Activated T-helper 2 cell treated with anti-CD3 and anti-CD28 coated beads, Interferon-gamma antibody, Interleukin-2, Interleukin-4, amounts not matched to agents 10 μg/mL and 5 μg/mL and 100 μg/mL, durations not matched to agents 14 hours and 24 hours and 36 hours (primary cell): ENCODE results near the gene COBLL1. TPM values are rescaled to one million over a fixed set of nuclear protein-coding genes. Genes with fewer than 3 reads are reported as not detected.
"Not testable (repeated sequence)": the region's sequence is repeated elsewhere in the genome, so short reads cannot be mapped to it uniquely, and the experiment has no call there.

Source experiments
- DNase-seq: peaks from one replicate; pipeline ENCODE4 v3.0.0; 2021; ENCODE audit warnings: low spot score
- H3K27ac Mint-ChIP-seq: one replicate; pipeline ENCODE4 v1.8.0; 2021; ENCODE audit warnings: mixed read lengths
- H3K27me3 Mint-ChIP-seq: one replicate; pipeline ENCODE4 v1.8.0; 2021; ENCODE audit warnings: low read depth, mixed read lengths
- H3K36me3 Mint-ChIP-seq: one replicate; pipeline ENCODE4 v1.8.0; 2021; ENCODE audit warnings: low read depth, mixed read lengths
- H3K4me1 Mint-ChIP-seq: one replicate; pipeline ENCODE4 v1.8.0; 2021; ENCODE audit warnings: low read depth, mixed read lengths
- H3K4me3 Mint-ChIP-seq: one replicate; pipeline ENCODE4 v1.8.0; 2021; ENCODE audit warnings: low read depth, mild to moderate bottlenecking, moderate library complexity, mixed read lengths
- H3K9me3 Mint-ChIP-seq: one replicate; pipeline ENCODE4 v1.8.0; 2021; ENCODE audit warnings: mixed read lengths
- intact Hi-C: fragments of 100-400 bp; cut with micrococcal nuclease; formaldehyde crosslinking; loops from one replicate; pipeline ENCODE4 v1.15.1; 2023
- total RNA-seq: library from RNA; stranded (reverse); gene quantifications from 2 replicates; pipeline ENCODE4 v1.2.3, GENCODE V29; 2022

Gene COBLL1
- total RNA-seq, 1 donor from 2014 or later = 0.14 TPM

DNA sequence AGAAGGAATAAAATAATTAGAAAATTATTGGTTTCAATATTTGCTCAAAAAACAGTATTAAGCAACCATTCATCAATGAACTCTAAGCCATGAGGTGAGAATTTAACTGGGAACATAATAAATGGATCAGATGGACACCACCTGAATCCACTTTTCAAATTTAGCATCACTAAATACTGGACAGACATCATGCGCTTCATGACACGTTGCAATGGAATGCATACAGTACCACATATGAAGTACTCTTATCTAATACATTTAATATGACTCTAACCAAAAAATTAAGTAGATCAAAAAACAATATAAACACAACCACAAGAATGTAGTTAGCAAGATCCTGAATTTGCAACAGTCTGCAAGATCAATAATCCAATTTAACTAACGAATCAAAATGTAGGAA, 76.6 kb downstream of the COBLL1 start:
- Mint-ChIP-seq H3K9me3 (no peaks in the 10 kb centered on the region), H3K36me3 (no peaks in the 10 kb centered on the region), H3K4me3 (no peak overlapping the region), H3K27ac (no peak overlapping the region), H3K27me3 (no peaks in the 10 kb centered on the region), H3K4me1 (peaks cover 5% of the 10 kb centered on the region)
- intact Hi-C loops = no loop called here
- DNase-seq = no peak

DNA sequence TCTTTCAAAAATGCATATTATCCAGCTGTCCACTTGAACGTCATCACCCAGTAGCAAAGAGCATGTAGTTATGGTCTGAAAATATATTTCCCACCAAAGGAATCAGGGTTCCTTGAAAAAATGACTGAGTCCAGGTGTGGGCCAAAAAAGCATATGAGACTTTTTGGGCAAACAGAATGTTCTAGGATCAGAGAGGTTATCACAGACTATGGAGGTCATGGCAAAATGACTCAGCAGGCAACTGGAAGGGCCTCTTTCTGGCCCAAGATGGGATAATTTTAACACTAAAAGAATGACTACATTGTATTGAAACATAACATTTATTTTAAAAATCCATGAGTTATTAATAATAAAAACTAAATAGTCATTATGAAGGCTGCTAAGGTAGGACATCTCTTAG, 77.1 kb downstream of the COBLL1 start:
- no peaks in the 10 kb centered on the region for H3K36me3 Mint-ChIP-seq
- no peaks in the 10 kb centered on the region for H3K9me3 Mint-ChIP-seq
- H3K4me3 Mint-ChIP-seq = no peak overlapping the region
- peaks cover 5% of the 10 kb centered on the region for H3K4me1 Mint-ChIP-seq
- no peak for DNase-seq
- intact Hi-C loops = no loop called here
- H3K27ac Mint-ChIP-seq = no peak overlapping the region
- no peaks in the 10 kb centered on the region for H3K27me3 Mint-ChIP-seq

DNA sequence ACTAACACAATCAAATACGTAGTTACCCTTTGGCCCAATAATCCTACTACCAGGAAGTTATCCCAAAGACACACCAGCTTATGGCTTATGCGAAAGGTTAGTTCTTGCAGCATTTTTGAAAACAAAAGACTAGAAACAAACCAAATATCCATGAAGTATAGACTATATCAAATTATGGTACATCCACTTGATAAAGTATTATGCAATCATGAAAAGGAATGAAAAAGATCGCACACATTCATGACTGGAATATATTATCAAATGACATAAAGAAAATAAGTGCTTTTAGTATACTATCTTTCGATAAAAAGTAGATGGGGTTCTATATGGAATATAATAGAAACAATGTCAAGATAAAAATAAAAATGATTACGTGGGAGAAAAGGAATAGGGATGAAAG, 78.2 kb downstream of the COBLL1 start:
- DNase-seq = no peak
- Mint-ChIP-seq H3K9me3 (no peaks in the 10 kb centered on the region), H3K4me3 (no peak overlapping the region), H3K27me3 (no peaks in the 10 kb centered on the region), H3K27ac (no peak overlapping the region), H3K36me3 (no peaks in the 10 kb centered on the region), H3K4me1 (peaks cover 5% of the 10 kb centered on the region)
- intact Hi-C loops = no loop called here

DNA sequence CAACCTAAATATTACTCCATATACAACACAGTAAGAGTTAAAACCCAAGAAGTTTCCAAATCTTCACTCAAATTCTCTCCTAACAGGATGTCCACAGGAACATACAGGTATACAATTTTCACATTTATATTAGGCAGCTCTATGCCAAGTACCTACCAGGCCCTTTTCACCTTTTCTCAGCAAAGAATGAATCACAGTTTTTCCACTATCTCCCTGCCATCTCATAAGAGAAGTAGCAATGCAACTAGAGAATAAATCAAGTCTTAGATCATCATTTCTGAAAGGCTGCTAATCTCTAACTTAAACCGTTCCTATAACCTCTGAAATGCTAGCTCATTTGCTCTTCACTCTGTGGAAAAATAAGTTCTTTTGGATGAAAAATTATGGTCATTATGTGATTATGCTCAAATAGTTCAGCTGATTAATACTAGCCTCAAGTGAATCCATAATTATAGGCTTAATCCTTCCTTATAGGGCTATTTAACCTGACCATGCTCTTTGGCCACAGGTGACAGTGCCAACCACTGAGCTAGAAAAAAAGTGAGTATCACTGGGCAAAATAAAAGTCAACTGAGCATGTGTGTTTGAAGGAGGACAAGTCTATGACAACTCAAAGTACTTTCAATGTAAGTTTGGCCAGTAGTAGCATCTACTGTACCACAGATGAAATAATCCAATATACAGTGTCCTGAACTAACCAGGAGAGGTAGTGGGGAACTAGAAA, 79.7 kb downstream of the COBLL1 start:
- Mint-ChIP-seq H3K9me3 (no peaks in the 10 kb centered on the region), H3K27ac (no peak overlapping the region), H3K4me1 (peaks cover 5% of the 10 kb centered on the region), H3K36me3 (no peaks in the 10 kb centered on the region), H3K27me3 (no peaks in the 10 kb centered on the region), H3K4me3 (no peak overlapping the region)
- DNase-seq = no peak
- intact Hi-C loops = no loop called here

DNA sequence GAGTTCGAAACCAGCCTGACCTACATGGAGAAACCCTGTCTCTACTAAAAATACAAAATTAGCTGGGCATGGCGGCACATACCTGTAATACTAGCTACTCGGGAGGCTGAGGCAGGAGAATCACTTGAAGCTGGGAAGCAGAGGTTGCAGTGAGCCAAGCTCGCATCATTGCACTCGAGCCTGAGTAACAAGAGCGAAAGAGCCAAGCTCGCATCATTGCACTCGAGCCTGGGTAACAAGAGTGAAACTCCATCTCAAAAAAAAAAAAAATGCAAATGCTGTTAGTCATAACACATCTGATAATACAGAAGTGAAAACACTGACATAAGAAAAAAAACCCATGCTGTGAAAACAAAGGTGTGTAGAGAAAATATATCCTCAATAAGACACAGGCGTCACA, 80.4 kb downstream of the COBLL1 start:
- H3K9me3 Mint-ChIP-seq, DNase-seq, H3K27me3 Mint-ChIP-seq, intact Hi-C loops, H3K4me1 Mint-ChIP-seq, H3K36me3 Mint-ChIP-seq, H3K27ac Mint-ChIP-seq, H3K4me3 Mint-ChIP-seq: not testable (repeated sequence)

DNA sequence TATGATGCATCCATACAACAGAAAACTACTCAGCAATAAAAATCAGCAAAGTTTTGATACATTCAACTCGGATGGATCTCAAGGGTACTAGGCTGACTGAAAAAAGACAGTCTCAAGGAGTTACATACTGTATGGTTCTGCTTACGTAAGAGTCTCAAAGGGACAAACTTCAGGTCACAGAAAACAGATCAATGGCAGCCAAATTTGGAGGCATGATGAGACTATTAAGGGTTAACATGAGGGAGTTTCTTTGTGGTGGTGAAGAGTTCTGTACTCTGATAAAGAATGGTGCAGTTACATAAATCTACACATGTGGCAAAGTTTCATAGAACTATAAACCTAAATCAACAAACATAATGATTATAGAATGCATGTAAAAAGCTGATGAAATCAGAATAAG, 81.4 kb downstream of the COBLL1 start:
- Mint-ChIP-seq H3K9me3 (no peaks in the 10 kb centered on the region), H3K27ac (no peak overlapping the region), H3K4me3 (no peak overlapping the region), H3K36me3 (no peaks in the 10 kb centered on the region), H3K4me1 (peaks cover 5% of the 10 kb centered on the region), H3K27me3 (no peaks in the 10 kb centered on the region)
- intact Hi-C loops = no loop called here
- DNase-seq = no peak

DNA sequence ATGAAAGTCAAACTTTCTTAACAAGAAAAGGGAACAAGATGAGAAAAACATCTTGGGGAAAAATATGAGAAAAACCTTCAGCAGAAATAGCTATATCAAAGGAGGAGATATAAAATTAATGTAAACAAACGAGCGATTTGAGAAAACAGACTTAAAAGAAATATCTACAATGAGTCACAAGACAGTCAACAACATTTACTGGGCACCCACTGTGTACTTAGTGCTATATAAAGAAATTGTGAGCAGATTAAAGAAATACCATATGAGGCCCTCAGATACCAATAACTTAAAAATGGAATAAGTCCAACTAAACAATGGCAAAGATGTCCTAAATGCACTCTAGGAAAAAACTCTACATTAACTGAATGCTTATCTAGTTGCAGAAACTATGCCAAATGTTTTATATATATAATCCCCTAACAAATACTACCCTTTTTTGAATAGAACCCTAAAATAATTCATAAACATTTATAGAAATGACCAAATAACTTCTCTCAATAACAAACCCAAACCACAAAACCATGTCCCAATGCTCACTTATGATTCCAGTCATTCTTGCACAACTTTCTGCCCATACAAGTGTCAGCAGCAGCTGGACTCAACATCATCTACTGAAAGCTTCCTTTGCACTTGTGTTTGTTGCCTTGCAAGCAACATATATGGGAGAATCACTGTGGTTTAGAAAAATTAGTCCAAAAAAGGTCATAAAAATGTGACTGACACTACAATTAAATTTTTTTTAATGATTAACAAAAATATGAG, 83.5 kb downstream of the COBLL1 start:
- H3K27ac Mint-ChIP-seq = no peak overlapping the region
- no peak for DNase-seq
- peaks cover 5% of the 10 kb centered on the region for H3K4me1 Mint-ChIP-seq
- H3K9me3 Mint-ChIP-seq = no peaks in the 10 kb centered on the region
- intact Hi-C loops = no loop called here
- H3K36me3 Mint-ChIP-seq = no peaks in the 10 kb centered on the region
- no peaks in the 10 kb centered on the region for H3K27me3 Mint-ChIP-seq
- H3K4me3 Mint-ChIP-seq = no peak overlapping the region

DNA sequence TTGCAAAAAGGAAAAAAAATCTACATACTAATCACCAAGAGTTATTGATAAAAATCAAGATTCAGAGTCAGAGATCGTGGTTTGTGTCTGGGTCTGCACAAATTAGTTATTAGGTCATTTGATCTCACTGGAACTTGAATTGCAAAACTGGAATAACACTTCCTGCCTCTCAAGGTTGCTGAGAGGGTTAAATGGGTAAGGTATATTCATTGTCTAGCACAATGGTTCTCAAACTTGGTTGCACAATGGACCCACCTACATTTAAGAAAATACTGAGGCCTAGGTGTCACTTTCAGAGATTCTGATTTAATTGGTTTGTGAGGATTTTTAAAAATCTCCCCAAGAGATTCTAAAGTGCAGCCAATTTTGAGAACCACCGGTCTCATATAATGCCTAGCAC, 84.8 kb downstream of the COBLL1 start:
- H3K9me3 Mint-ChIP-seq = no peaks in the 10 kb centered on the region
- H3K4me1 Mint-ChIP-seq = peaks cover 4% of the 10 kb centered on the region
- intact Hi-C loops = no loop called here
- H3K4me3 Mint-ChIP-seq = no peak overlapping the region
- no peaks in the 10 kb centered on the region for H3K36me3 Mint-ChIP-seq
- H3K27ac Mint-ChIP-seq = no peak overlapping the region
- no peak for DNase-seq
- H3K27me3 Mint-ChIP-seq = no peaks in the 10 kb centered on the region

DNA sequence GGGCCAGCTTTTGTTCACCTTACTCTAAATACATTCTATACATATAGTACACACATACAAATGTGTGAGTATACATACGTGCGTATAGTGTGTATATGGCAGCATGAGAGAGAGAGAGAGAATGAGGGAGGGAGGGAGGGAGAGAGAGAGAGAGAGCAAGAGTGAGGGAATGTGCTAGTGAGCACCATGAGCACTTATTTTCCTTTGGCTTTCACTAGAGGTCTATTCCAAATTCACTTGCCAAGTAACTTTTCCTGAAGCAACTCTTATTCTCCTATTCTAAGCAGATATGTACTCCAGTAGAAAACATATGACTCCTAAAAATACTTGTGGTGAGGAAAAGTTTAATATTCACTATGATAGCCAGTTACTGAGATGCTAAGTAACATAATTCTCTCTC, 85.7 kb downstream of the COBLL1 start:
- Mint-ChIP-seq H3K4me3 (no peak overlapping the region), H3K4me1 (no peaks in the 10 kb centered on the region), H3K36me3 (no peaks in the 10 kb centered on the region), H3K9me3 (no peaks in the 10 kb centered on the region), H3K27me3 (no peaks in the 10 kb centered on the region), H3K27ac (no peak overlapping the region)
- intact Hi-C loops = no loop called here
- no peak for DNase-seq

DNA sequence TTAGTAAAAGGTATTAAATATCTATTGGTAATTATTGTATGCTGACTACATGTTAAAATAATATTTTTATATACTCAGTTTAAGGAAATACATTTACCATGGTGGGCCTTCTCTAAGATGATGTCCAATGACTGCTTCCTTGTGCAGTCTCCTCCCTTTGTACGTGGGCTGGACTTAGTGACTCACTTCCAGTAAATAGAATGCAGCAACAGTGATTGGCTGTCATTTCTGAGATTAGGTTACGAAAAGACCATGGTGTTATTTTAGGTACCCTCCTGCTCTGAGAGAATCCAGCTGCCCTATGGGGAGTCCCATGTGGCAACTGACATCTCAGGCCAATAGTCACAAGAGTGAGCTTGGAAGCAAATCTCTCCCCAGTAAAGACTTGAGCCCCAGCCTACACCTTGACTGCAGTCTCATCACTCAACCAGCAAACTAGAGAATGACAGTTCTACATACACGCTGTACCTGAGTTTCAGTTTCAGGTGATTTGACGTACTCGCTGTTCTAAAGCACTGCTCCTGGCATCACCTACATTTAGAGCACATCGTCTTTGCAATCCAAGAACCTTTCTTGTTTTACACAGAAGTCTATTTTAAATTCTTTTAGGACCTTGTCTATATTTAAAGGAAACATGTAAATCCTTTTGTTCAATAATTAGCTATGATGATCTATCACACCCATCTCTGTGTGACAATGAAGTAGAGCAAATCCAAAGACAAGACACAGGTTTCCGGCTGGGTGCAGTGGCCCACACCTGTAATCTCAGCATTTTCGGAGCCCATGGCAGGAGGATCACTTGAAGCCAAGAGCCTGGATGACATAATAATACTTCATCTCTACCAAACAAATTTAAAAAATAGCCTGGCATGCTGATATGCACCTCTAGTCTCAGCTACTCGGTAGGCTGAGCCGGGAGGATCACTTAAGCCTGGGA, 87.2 kb downstream of the COBLL1 start:
- no peak for DNase-seq
- Mint-ChIP-seq H3K27me3 (no peaks in the 10 kb centered on the region), H3K9me3 (no peaks in the 10 kb centered on the region), H3K36me3 (no peaks in the 10 kb centered on the region), H3K4me3 (no peak overlapping the region), H3K27ac (no peak overlapping the region), H3K4me1 (no peaks in the 10 kb centered on the region)
- intact Hi-C loops = no loop called here

DNA sequence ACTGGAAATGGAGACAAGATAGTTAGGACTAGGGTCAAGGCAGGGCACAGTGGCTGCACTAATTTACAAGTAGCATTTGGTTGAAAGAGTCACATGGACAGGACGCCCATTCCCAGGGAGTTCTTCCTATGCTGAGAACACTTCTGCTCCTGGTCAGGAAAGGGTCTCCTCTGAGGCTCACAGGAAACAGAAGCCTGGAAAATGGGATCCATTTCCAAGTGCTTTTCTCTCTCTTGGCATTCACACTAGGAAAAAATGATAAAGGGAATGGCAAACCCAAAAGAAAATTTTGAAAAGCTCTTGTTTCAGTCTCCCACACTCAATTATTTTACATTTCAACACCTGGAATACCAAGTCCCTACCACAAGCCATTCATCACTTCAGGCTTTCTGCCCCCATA, 88.7 kb downstream of the COBLL1 start:
- Mint-ChIP-seq H3K4me1 (no peaks in the 10 kb centered on the region), H3K27ac (no peak overlapping the region), H3K9me3 (no peaks in the 10 kb centered on the region), H3K4me3 (no peak overlapping the region), H3K36me3 (no peaks in the 10 kb centered on the region), H3K27me3 (no peaks in the 10 kb centered on the region)
- DNase-seq = no peak
- intact Hi-C loops = no loop called here

DNA sequence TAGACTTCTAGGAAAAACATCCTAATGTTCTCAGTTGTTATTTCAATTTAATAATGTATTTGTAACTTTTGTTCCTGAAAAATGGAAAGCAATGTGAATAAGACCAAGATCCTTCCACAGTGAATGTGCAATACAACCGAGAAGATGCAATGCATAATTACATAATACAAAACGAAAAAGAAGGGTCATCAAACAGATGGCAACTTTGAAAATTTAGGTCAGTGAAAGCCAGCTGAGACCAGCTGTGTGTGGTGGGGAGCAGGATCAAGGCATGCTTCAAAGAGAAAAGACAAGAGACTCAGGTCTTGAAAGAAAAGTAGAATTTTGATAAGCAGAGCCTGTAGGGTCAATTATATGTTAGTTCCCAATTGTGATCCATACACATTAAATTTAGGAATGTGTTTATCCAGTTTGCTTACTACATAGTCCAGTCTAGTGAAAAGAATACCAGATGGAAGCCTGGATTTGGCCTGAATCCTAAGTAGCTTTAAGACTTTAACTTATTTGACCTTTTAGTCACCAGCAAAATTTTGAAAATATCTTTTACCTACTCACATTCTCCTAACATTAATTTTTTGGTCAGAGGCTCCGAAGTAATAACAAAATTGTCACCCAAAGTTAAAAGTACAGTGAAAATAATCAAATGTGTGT, 93.7 kb downstream of the COBLL1 start:
- Mint-ChIP-seq H3K4me1 (no peaks in the 10 kb centered on the region), H3K36me3 (no peaks in the 10 kb centered on the region), H3K27me3 (no peaks in the 10 kb centered on the region), H3K4me3 (no peak overlapping the region), H3K9me3 (no peaks in the 10 kb centered on the region), H3K27ac (no peak overlapping the region)
- intact Hi-C loops = no loop called here
- DNase-seq = no peak
